GM12873 (cell line): ENCODE results near the gene SH3BP5.

ENCODE experiments used
- CTCF ChIP-seq: IDR thresholded peaks from 2 replicates; pipeline ENCODE4 v1.5.1; 2012; ENCODE audit warnings: low read depth, mild to moderate bottlenecking, moderate library complexity, low read length, control low read depth; ENCODE audit not compliant: insufficient read depth; ENCODE audit errors: missing control alignments

Gene SH3BP5, protein sequence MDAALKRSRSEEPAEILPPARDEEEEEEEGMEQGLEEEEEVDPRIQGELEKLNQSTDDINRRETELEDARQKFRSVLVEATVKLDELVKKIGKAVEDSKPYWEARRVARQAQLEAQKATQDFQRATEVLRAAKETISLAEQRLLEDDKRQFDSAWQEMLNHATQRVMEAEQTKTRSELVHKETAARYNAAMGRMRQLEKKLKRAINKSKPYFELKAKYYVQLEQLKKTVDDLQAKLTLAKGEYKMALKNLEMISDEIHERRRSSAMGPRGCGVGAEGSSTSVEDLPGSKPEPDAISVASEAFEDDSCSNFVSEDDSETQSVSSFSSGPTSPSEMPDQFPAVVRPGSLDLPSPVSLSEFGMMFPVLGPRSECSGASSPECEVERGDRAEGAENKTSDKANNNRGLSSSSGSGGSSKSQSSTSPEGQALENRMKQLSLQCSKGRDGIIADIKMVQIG

GRCh38 chr3:15332405-15333098 lies at the start of gene SH3BP5:
TSS of gene SH3BP5 (minus strand) at chr3:15332586. CDS start at chr3:15332408, 178 bp downstream.
- peak; percentile 59 for TF ChIP-seq CTCF

DNA sequence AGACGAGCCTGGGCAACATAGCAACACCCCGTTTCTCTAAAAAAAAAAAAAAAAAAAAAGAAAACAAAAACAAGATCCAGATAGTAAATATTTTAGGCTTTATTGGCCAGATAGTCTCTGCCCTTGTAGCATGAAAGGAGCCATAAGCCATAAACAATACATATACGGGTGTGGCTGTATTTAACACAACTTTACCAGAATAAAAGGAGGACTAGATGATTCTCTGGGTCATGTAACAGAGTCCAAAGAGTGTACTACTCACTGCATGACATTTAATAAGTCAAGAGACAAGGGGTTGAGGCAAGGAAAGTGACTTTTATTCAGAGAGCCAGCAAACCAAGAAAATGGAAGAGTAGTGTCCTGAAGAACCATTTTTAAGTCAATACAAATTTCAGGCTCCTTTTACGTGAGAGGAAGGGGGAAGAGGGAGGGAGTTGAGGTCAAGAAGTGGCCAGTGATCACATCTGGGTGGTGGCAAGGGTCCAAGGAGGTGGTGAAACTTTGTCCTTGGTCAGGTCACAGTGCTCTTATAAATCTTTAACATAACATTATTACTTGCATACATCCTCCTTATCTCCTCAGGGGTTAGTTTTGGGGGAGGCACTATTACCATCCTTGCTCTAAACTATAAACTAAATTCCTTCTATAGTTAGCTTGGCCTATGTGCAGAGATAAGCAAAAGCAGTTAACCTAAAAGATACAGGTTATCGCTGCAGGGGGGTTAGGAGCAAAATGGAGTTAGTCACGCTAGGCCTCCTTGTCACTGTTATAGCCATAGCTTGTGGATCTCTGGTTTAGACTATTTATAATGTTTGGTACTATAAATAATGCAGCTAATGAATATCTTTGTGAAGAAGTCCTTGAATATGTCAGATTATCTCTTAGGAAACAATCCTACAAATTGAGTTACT lies 48.8 kb upstream of the SH3BP5 start:
- TF ChIP-seq CTCF, result no peak

- TF ChIP-seq CTCF, result peak; percentile 87
Observed at GRCh38 chr3:15377961-15378791, 45.8 kb upstream of the SH3BP5 start.

- TF ChIP-seq CTCF, result no peak
Observed at GRCh38 chr3:15375461-15376000, 43.1 kb upstream of the SH3BP5 start.

GRCh38 chr3:15372918-15373317 lies 40.5 kb upstream of the SH3BP5 start:
- TF ChIP-seq CTCF, result no peak

DNA sequence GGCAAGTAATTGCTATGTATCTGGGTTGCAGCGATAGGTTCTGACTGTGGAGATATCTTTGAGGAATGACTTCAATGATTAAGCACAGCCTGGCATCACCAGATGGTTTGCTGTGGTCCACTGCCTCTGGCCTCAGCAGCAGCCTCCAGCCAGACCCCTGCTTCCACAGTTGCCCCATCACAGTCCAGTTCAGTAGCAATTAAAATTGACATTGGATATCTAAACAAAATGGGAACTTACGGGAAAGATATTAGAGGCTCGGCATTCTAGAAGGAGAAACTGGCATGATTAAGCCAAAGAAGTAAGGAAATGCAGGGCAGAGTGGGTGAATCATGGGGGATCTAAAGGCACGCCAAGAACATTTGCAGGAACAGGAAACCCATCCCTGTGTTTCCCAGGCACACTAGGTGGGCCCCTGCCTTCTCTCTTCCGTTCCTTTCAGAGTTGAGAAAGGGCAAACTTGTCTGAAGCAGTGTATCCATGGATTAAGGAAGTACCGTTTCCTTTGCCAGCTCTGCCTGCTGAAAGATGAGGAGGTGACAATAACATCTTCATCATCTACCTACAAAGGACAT lies 36.3 kb upstream of the SH3BP5 start:
- TF ChIP-seq CTCF, result no peak
